ENCODE measurements around the gene HM13. TPM values are rescaled to one million over a fixed set of nuclear protein-coding genes. Genes with fewer than 3 reads are reported as not detected.

Gene HM13
- total and polyA plus RNA-seq, 9 of the 15 experiments (the other 6 are each of a cell fraction or from before 2014, with no cell fraction given), result 7.7 to 136 (median 74.5) TPM

DNA sequence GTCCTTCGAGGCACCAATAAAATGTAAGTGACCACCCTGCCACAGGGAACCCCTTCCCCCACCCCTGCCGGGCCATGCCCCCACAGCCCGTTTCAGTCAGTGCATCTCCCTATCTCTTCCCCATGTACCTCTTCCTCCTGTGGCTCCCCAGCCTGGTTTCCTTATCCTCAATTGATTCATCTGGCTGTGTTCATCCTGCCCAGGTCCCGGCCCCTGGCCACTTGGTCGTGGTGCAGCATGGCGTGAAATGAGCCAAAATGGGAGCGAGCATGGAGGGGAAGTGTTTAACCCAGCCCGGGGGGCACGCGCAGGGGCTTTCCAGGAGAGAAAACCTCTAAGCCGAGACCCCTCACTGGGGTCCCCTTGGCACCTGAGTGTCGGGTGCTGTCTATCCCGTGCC is 35.9 kb downstream of the HM13 start (continued):
- TF ChIP-seq HNRNPUL1 (IDR thresholded peaks at IDR 0.05; ENCODE audit: low read length) (no peak), L3MBTL2 (IDR thresholded peaks at IDR 0.05) (no peak), MYC (IDR thresholded peaks at IDR 0.05; ENCODE audit: low read depth, low read length) (no peak), MYC (CRISPR knock-in tag; IDR thresholded peaks at IDR 0.05; ENCODE audit: borderline replicate concordance, low read depth) (no peak)
- TF ChIP-seq, protein P1, sequence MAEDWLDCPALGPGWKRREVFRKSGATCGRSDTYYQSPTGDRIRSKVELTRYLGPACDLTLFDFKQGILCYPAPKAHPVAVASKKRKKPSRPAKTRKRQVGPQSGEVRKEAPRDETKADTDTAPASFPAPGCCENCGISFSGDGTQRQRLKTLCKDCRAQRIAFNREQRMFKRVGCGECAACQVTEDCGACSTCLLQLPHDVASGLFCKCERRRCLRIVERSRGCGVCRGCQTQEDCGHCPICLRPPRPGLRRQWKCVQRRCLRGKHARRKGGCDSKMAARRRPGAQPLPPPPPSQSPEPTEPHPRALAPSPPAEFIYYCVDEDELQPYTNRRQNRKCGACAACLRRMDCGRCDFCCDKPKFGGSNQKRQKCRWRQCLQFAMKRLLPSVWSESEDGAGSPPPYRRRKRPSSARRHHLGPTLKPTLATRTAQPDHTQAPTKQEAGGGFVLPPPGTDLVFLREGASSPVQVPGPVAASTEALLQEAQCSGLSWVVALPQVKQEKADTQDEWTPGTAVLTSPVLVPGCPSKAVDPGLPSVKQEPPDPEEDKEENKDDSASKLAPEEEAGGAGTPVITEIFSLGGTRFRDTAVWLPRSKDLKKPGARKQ (CRISPR knock-in tag; IDR thresholded peaks at IDR 0.05), result no peak
- TF ChIP-seq, protein P2, sequence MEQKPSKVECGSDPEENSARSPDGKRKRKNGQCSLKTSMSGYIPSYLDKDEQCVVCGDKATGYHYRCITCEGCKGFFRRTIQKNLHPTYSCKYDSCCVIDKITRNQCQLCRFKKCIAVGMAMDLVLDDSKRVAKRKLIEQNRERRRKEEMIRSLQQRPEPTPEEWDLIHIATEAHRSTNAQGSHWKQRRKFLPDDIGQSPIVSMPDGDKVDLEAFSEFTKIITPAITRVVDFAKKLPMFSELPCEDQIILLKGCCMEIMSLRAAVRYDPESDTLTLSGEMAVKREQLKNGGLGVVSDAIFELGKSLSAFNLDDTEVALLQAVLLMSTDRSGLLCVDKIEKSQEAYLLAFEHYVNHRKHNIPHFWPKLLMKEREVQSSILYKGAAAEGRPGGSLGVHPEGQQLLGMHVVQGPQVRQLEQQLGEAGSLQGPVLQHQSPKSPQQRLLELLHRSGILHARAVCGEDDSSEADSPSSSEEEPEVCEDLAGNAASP (IDR thresholded peaks at IDR 0.05), result no peak
